GM19395 (cell line): ENCODE results near the gene KCNH1.
"Not testable (repeated sequence)": the region's sequence is repeated elsewhere in the genome, so short reads cannot be mapped to it uniquely, and the experiment has no call there.

Experiments used
- ATAC-seq: cut with Tn5 transposase; IDR thresholded peaks from one replicate; pipeline ENCODE4 v1.9.1; 2021; ENCODE audit warnings: mild to moderate bottlenecking, moderate library complexity; ENCODE audit not compliant: unreplicated experiment

The KCNH1 gene

DNA sequence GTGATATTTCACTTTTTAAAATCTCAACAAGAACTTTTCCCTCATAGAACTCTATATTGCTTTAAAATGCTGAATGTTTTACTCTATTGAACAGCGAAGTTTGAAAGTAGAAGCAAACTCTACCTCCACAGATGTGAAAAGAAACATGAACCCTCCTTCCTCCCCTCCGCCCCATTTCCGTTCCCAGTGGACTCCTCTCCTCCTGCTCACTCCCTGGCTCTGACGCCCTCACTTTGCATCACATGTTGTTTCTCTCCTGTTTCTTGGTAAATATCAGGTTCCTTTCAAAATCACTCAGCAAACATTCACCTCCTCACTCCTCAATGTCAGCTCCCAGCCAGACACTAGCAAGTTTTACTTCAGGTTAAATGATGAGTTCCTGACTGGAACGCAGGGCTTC is 34.6 kb downstream of the KCNH1 start:
- ATAC-seq = no peak

DNA sequence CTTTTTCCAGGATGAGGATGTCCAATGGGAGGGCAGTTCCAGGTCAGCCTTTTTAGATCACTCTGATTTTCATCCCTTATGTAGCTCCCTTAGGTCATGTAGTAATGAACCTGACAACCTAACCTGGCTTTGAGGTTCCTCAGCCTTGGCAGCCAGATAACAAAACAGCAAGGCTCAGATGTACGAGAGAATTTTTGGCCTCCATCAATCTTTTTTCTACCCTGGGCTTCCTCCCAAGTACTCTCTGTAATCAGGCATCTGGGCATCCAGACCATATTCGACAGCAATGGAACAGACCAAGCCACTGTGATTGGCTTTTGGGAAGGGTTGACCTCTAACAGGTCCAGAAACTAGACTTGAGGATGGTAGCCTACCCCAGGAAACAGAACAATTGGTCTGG is 38.6 kb downstream of the KCNH1 start:
- ATAC-seq = no peak

DNA sequence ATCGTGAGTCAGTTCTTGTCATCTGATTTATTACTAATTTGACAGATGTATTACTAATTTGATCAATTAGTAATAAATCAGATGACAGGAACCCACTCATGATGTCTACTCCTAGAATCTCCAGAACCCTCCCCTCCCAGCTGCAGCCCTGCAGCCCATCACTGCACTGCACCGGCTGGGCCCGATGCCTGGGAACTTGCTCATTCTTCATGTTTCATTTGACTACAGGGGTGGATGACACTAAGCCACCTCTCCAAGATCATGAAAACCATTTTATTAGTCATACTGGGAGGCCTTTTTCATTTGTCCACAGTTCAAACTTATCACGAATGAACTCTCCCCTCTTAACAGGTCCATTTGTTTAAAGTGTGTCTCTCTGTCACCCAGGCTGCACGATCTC is 41.0 kb downstream of the KCNH1 start:
- ATAC-seq = no peak

DNA sequence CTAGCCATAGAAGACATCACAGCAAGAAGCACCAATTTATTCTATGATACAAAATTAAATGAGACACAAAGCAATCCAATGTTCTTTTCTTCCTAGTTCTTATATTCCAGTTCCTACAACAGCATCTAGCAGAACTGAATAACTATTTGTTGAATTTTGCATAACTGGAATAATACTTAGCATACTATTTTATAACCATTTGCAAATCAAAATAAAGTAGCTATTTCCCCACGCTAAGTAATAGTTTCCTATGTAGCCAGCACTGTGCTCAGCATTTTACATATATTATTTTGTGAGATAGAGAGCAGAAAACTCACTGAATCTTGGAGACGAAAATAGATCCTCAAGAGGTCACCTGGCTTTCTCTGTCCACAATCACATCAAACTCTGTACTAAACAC is 42.1 kb downstream of the KCNH1 start:
- ATAC-seq = no peak

DNA sequence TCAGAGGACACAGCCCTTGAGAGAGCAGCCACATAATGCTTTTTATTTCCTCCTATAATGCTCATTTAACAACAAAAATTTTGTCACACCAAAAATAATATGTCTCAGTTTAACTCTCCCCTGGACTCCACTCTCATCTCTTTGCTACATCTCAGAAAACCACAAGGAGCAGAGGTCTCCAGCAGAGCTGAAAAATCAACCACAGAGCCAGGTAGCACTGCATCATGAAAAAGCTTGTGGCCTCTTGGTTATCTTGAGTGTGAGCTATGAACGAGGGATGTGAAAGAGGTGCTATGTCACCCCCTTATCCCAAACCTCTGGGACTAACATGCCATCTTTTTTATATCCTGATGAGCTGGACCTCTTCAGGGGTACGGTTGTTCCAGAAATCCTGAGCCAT is 44.4 kb downstream of the KCNH1 start:
- no peak for ATAC-seq

DNA sequence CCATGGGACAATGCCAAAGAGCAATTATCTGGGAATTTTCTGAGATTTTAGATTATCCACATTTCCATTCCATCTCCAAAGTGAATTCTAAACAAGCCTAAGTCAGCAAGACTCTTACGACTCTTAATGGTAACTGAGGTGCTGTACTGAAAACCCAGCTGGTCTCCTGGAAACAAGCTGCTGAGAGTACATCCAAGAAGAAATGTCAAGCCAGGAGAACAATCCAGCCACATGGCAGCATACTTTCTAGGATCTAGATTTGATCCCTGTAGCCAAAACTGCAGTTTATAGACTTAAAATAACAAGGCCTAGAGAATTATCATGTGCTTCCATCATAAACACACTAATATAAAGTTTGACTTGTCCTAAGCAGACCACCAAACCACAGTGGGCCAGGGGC is 45.8 kb downstream of the KCNH1 start:
- ATAC-seq = no peak

DNA sequence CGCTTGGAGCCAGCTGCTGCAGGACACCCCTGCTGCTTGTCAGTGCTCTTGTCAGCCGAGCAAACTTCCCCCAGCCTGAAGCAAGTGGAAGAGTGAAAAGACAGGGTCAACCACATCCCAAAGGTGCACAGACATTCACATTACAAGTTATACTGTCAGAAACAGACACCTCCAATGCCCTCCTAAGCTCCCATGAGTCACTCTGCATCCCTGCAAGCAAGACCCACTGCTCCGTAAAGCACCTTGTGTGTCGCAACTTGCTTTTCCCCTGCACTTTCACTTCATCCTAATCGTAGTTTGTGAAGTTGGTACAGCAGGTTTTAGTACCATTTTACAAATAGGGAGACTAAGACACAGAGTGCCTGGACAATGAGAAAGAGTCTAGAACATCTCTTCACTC is 51.1 kb downstream of the KCNH1 start:
- ATAC-seq = no peak

DNA sequence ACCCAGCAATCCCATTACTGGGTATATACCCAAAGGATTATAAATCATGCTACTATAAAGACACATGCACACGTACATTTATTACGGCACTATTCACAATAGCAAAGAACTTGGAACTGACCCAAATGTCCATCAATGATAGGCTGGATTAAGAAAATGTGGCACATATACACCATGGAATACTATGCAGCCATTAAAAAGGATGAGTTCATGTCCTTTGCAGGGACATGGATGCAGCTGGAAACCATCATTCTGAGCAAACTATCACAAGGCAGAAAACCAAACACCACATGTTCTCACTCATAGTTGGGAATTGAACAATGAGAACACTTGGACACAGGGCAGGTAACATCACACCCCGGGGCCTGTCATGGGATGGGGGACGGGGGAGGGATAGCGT is 52.5 kb downstream of the KCNH1 start:
- ATAC-seq = not testable (repeated sequence)

DNA sequence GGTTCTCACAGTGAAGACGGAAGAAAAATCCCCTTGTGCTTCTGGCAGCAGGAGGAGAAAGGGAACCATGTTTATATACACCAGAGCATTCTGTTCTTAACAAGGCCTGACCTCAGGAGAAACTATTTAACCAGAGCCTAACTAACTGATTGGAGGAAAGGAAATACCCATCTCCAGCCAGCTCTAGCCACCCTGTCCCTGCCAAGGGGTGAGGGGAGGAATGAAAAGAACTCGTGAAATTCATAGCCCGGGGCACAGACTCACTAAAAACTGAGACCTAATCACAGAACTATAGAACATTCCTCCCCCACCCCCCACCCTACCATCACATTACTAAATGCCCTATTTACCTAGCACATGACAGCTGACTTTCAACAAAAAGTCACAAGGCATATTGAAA is 65.0 kb downstream of the KCNH1 start:
- ATAC-seq = no peak

DNA sequence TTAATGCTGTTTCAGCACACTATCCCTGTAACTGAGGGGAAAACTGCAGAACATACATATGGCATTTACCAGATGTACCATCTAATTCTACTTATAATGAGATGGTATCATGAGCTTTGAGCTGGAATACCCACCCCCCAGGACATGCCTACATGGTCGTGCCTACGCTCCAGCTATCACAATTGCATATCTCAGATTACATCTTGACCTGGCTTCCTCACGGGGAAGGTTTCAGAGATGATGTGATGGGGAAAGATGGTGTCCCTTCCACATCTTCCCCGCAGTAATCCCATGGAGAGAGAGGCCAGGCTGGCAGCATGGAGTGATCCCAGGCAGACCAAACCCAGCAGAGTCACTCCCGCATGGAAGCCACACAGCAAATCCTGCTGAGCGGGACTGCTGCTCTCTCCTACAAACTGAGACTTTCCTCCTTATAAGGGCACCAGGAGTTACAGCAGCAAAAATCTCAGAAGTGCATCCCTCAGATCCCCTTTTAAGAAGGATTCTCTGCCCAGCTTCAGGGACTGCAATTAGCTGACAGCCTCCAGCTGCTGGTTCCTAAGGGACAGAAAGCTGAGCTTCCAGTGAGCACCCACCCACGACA is 67.1 kb downstream of the KCNH1 start:
- ATAC-seq = no peak

DNA sequence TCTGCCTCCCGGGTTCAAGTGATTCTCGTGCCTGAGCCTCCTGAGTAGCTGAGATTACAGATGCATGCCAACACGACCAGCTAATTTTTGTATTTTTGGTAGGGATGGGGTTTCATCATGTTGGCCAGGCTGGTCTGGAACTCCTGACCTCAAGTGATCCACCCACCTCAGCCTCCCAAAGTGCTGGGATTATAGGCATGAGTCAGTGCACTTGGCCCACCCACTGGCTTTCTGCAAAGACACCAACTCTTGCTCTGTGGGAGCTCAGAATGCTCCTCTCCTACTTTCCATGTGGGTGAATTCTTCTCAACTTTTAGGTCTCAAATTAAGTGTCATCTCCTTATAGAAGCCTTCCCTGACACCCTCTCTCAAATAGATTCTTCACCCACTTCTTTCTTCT is 92.1 kb downstream of the KCNH1 start:
- ATAC-seq = not testable (repeated sequence)

DNA sequence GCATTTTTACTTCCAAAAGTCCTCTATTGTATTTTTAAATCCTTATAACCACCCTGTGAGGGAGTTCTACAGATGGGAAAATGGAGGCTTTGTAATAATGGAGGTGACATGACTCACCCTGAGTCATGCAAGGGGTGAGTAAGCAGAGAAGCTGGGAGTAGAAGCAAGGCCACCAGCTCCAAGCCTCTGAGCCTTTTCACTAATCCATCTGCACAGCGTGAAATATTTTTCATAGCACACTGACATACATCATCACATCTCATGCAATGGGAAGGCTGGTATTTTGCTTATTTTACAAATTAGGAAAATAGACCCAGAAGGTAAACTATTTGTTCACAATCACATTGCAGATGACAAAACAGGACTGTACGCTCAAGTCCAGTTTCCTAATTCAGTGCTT is 96.9 kb downstream of the KCNH1 start:
- ATAC-seq = no peak

DNA sequence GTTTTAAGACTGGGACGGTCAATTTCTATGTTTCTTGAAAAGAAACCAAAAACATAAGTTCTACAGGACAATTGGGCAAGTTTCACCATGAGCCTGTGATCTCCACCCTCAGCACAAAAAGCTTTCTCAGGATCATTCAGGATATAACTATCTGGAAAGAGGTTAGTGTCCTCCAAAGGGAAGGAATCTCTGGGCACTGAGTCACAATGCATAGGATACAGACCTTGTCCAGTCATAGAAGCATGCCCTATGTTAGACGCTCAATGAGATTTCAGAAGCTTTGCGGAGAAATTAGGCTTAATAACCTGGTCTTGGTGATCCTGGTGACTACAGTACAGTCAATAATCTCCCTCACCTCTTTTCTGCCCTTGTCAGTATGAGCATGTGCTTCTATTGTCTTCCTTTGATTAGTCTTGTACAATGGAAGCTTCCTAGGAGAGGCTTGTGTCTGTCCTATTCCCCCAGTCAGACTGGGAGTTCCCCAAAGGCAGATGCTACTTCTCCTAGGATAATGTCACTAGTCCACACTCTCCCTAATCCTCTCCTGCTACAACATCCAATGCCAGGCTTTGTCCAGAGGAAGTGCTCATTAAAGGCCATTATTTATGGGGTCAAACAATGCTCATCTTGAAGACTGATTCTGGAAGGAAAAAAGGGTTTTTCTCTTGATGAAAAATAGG is 97.4 kb downstream of the KCNH1 start:
- ATAC-seq = no peak

DNA sequence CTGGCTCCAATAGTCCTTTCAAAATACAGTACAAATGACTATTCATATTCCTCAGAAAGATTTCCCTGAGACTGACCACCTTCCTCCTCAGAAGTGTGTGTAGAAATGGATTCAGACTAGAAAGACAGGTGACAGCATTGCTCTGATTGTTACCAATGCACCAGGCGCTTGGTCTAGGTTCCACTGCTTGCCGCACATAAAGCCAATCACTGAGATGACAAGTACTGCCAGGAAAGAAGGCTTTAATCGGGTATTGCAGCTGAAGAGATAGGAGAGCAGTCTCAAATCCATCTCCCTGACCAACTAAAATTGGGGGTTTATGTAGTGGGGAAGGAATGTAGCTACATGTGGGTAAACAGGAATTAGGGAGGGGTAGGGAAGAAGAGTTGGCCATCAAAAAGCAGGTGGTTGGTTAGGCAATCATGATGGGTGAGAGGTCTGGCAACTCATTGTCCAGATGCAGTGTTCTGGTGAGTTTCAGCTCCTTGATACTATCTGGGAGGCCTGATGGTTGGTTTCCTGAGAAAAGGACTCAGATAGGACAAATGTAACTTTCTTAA is 98.0 kb downstream of the KCNH1 start:
- ATAC-seq = no peak

DNA sequence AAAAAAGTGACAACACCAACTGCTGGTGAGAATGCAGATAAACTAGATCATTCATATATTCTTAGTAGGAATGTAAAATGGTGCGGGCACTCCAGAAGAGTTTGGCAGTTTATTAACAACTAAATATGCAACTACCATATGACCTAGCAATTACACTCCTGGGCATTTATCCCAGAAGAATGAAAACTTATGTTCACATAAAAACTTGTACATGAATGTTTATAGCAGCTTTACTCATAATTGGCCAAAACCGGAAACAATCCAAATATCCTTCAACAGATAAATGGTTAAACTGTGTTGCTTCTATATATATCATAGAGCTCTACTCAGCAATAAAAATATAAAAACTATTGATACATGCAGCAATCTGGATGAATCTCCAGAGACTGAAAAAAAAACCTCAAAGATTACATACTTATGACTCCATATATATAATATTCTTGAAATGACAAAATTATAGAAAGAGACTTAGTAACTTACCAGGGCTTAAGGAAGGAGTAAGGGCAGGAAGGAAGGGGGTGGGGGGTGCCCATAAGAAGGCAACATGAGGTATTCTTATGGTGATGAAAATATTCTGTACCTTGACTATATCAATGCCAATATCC is 99.9 kb downstream of the KCNH1 start:
- ATAC-seq = no peak

DNA sequence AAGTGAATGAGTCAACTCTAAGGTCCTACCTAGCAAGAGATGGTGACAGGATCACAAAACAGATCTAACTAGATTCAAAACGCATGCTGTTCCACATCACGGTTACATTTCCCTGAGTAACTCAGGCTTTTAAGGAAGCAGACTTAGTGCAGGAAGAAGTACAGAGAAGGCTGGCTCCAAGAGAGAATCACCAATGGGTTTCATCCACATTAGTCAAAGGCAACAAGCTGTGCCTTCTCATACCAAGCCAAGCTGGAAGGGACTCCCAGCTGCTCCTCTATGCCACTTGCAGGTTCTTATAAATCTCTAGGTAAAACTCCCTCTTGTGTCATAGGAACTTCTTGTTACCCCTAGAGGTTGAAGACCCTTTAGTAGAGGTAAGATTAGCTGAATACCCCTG is 109.0 kb downstream of the KCNH1 start:
- ATAC-seq = no peak

DNA sequence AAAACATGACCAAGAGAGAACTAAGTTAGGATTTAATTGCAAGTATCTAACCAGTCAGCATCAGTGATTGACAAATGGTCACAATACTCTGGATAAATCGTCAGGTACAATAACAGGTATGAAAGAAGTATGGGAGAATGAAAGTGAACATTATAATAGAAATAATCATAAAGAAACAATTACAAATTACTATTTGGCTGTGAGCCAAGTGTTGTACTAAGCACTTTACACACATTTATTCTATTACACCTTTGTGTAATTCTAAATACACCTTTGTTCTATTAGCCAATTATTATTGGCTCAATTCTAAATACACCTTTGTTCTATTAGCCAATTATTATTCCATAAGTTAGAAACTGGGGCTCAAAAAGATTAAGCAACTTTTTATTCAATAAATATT is 114.7 kb downstream of the KCNH1 start:
- no peak for ATAC-seq

DNA sequence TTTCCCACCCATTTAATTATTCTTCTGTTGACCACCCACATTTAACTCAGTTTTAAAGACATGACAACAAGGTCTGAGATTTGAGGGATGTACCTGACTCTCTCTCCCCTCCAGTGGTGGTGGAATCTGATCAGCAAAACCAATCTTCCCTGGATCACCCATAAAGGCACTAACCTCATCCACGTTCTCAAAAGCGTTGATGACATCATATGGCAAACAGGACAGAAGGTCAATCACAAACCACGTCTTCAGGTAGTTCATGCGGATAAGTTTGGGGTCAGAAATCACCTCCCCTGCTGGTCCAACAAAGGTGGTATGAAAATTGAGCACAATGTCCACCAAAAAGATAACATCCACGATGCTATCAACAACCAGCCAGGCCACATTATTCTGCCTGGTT is 115.3 kb downstream of the KCNH1 start:
- no peak for ATAC-seq

DNA sequence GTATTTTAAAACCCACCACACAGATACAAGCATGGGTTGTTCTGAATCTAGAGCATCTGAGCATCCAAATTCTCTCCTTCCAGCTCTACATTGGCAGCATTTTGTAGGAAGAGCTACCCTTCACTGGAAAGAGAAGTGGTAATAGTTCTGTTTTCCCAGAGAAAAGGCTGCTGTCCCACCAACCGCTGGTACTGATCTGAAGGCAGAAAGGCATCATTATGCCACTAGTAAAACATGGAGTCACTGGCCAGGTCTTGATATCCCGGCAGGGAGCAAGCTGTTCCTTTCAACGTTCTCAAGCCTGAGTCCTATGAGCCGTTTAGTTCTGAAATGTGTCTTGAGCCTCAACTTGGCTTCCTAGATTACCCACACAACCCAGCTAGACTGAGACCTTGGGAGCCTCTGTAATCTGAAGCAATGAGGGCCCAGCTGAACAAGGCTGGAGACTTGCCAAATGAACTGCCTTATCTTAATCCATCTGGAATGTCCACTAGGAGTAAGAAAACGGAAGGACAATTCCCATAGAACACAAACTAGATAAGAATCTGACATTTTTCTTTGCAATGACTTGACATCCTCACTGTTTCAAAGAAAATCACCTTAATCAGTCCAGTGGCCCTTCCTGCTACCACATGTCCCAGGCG is 116.8 kb downstream of the KCNH1 start:
- no peak for ATAC-seq

DNA sequence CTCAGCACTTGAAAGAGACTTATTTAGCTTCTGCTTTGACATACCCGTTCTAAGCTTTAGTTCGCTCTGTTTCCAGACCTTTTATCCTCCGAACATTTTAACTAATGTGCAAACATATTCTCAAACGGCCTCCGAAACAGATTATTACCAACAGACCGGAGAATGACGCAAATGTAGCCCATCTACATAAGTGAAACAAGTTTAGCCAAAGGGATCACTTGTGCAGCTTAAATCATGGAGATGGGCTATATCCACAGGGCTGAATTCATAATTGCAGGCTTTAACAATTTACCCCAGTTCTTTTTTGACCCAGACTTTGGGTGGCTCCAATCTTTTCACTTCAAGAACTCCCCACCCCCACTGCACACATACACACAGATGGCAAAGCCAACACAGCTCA is 119.7 kb downstream of the KCNH1 start:
- ATAC-seq = no peak

DNA sequence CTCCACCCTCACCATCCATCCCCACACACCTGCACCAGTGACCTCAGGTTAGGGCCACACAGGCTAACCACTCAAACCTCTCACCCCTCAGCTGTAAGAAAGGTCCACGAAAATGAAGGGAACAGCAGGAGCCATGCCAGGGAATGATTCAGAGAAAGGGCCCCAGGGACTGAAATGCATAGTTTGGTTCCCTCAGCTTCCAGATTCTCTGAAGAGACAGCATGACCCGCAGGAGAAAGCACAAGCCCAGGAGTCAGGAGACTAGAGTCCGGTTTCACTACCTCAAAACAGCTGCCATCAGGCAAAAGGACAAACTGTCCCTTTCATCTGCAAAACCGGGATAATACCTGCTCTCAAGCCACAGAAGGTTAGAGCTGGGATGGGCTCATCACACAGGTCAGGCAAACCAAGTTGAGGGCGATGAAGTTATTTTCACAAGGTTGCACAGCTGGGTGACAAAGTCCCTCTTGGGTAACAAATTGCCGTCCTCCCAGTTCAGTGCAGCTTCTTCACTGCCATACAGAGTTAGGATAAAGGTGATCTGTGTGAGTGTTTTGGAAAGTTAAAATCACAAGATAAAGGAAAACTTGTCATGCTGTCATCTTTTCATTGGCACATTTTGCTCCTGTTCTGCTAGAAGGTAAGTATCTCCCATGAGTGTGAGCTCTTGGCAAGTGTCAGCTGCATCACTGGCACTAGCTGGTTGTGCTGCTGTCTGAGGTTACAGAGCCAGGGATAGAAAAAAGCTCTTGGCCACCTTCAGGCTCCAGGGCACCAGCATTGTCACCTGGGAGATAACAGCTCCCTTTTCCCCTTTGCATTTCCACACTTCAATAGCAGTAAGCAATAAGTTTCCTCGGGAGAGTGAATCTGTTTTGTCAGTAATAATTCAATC is 120.4 kb downstream of the KCNH1 start:
- ATAC-seq = no peak
